Measurements from ENCODE around the gene EXT2.

- no peak for TF ChIP-seq EZH2 (IDR thresholded peaks at IDR 0.05; ENCODE audit: insufficient read depth, poor library complexity, severe bottlenecking)
- no peak for TF ChIP-seq EZH2phosphoT487 (IDR thresholded peaks at IDR 0.05; ENCODE audit: insufficient read depth, low read depth)
Measured at GRCh38 chr11:44193856-44194255, 98.4 kb downstream of the EXT2 start.
